GM18907 (cell line): Measurements from ENCODE around the gene SIX2.

Source experiments
- ATAC-seq: cut with Tn5 transposase; IDR thresholded peaks from one replicate; pipeline ENCODE4 v1.9.1; 2021; ENCODE audit warnings: mild to moderate bottlenecking, moderate library complexity; ENCODE audit not compliant: unreplicated experiment

Gene SIX2

GRCh38 chr2:45024097-45024496 lies 14.8 kb upstream of the SIX2 start:
- ATAC-seq: no peak

GRCh38 chr2:45020439-45020838 lies 11.2 kb upstream of the SIX2 start:
- ATAC-seq: no peak

GRCh38 chr2:45018023-45018422 lies 8.8 kb upstream of the SIX2 start:
- ATAC-seq: no peak

- no peak for ATAC-seq
Observed at GRCh38 chr2:45014831-45015230, 5.6 kb upstream of the SIX2 start.

- ATAC-seq: no peak
Observed at GRCh38 chr2:45014016-45014702, 4.9 kb upstream of the SIX2 start.

- ATAC-seq: no peak
Observed at GRCh38 chr2:45013229-45014015, 4.2 kb upstream of the SIX2 start.

- ATAC-seq: no peak
Observed at GRCh38 chr2:45012733-45013132, 3.5 kb upstream of the SIX2 start.

- no peak for ATAC-seq
Observed at GRCh38 chr2:45011621-45012602, 2.7 kb upstream of the SIX2 start.

- no peak for ATAC-seq
Observed at GRCh38 chr2:45011121-45011520, 1.9 kb upstream of the SIX2 start.

- no peak for ATAC-seq
Observed at GRCh38 chr2:45010702-45011012, 1.4 kb upstream of the SIX2 start.

GRCh38 chr2:45009928-45010701 lies 863 bp upstream of the SIX2 start:
- ATAC-seq: no peak

- peak; percentile 47 for ATAC-seq
Observed at GRCh38 chr2:45008296-45009129, 739 bp downstream of the SIX2 start.

- no peak for ATAC-seq
Observed at GRCh38 chr2:45007961-45008295, 1.3 kb downstream of the SIX2 start.

GRCh38 chr2:45006942-45007287 lies 2.3 kb downstream of the SIX2 start:
- ATAC-seq: no peak

GRCh38 chr2:45006041-45006941 lies 3.0 kb downstream of the SIX2 start:
- ATAC-seq: no peak

GRCh38 chr2:45005261-45006002 lies 3.8 kb downstream of the SIX2 start:
- no peak for ATAC-seq

GRCh38 chr2:45004562-45005191 lies 4.6 kb downstream of the SIX2 start:
- ATAC-seq: no peak
